ENCODE measurements around the gene GRIK2. TPM values are rescaled to one million over a fixed set of nuclear protein-coding genes. Genes with fewer than 3 reads are reported as not detected.

GRIK2 gene
- polyA plus RNA-seq, 1 donor = 3.1 TPM

DNA sequence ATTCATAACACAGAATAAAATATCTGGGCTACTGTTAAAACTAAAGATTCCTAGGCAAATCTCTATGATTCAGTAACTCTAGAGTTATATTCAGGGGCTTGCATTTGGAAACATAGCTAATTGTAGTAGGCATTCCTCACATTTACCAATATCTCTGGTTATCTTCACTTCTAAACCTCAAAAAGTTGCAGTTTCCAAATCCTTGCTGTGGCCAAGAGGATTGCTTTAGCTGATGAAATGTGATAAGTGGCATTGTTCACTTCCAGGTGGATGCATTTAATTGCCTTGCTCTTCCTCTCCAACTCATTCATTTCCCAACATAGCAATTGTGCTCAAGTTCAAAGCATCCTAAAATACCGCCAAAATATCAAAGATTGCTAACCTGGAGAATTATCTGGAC, 246.6 kb downstream of the GRIK2 start:
- DNase-seq = no peak

- DNase-seq = no peak
These were observed 252.3 kb downstream of the GRIK2 start for GRCh38 chr6:101645770-101646169.

GRCh38 chr6:101650402-101651100, 257.0 kb downstream of the GRIK2 start:
- DNase-seq = no peak

DNA sequence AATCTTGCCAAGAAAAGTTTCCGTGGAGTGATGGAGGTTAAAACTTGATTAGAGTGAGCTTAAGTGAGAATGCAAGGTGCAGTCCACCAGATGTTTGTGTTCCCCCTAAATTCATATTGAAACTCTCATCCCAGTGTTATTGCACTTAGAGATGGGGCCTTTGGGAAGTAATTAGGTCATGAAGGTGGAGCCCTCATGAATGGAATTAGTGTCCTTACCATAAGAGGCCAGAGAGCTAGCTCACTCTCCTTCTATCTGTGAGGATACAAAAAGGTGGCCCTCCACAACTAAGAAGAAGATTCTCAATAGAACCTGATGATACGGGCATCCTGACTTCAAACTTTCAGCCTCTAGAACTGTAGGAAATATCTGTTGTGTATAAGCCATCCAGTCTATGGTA, 258.6 kb downstream of the GRIK2 start:
- no peak for DNase-seq

DNA sequence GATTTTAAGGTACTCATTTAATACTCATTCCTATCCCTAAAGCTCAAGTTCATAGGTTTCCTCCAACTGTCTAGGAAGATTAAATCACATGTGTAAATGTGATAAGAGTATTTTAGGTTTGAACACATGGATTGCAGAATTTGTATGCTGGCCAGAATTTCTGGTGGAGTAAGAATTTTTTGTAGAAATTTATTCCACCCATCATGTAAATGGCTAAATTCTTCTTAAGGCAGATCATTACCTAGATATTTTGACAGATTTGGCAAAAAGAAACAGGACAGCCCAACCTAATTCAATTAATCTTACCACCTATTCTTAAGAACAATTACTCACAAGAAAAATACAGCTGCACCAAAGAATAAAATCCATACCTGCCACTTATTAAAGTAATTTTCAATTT, 261.6 kb downstream of the GRIK2 start:
- DNase-seq = no peak

DNA sequence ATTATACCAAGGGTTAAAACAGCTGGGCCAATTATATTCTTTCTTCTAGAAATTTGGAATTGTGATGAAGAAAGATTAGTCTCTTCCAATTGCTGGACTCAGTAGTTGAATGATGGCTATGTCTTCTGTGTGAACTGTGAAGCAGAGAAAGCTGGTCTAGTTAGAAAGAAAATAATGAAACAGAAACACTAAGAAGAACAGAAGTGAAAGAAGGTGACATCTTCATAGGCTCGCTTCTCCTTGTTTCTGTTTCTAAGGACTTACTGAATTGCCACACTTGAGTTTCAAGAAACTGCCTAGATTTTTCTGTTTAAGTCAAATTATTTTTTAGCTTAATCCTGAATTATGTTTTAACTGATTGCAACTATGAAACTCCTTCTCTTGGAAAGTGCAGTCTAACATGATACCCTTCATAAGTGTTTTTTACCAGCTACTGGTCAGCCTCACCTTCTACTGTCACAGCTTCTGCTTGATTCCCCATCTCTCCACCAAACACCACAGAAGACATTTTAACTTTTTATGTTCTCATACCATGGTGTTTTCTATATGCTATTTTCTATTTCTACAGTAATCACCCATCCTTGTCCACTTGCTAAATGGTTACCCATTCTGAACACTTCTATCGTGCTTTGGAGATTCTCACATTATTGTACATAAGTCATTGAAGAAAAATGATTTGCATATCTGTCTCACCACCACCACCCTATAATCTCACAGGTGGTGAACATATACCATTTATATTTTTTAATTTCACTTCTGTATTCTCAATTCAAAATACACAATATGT, 268.8 kb downstream of the GRIK2 start:
- no peak for DNase-seq

- DNase-seq = no peak
These were observed 269.6 kb downstream of the GRIK2 start for GRCh38 chr6:101663100-101663499.

DNA sequence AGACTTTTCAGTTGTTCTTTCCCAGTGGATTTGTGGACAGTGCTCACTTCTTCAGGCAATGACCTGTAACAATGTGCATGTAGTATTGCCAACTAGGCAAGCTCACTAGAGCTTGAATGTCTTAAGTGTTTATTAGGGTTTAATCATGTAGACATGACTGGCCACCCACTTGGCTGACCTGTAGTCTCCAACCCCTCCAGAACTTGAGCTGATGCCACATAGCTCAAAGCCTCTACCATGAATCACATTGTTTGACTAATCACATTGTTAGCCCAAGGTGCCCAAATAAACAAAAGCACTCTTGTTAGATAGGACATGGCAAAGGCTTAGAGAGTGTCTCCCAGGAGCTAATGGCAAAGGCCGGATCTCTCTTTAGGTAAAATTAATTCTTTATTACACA, 272.7 kb downstream of the GRIK2 start:
- no peak for DNase-seq

DNA sequence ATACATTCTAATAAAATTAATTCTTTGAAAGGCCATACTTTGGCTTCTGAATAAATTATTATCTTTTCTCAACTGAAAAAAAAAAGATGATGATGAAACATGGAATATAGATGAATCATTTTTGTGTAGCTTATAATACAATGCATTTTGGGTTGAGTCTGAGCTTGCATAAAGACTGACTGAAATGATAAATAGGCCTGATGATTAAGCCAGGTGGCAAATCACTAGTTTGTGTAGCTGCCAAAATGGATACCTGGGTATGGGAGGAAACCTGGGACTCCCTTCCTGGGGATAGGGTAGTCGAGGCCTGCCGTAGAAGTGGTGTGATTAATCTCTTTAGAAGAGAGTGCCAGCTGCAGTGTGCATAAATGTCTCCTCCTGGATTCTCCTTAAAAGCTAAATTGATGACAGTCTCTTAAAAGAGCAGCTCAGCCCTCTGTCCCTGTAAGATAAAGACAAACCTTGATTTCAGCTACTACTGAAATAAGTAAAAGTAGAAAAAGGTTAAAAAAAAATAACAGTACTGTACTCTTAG, 275.1 kb downstream of the GRIK2 start:
- DNase-seq = no peak

DNA sequence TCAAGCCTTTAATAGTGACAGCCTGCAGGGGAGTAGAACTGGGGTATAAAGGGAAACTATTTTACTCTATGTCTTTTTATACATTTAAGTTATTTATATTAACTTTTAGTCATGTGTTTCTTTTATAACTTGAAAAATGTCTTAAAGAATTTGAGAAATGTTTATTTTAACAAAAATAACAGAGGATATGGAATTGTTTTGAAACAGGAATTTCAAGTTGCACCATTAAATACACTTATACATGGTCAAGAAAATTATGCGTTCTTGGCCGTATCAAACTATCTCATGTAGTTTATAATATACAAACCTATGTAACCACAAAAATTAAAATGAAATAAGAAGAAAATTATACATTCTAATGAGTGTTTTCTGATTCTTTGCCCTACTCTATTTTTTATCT, 282.7 kb downstream of the GRIK2 start:
- no peak for DNase-seq

GRCh38 chr6:101682937-101683336, 289.4 kb downstream of the GRIK2 start:
- DNase-seq = no peak

GRCh38 chr6:101683884-101684283, 290.4 kb downstream of the GRIK2 start:
- no peak for DNase-seq

- no peak for DNase-seq
These were observed 293.1 kb downstream of the GRIK2 start for GRCh38 chr6:101686653-101687052.

- DNase-seq = no peak
These were observed 295.6 kb downstream of the GRIK2 start for GRCh38 chr6:101689156-101689555.

GRCh38 chr6:101689695-101690094, 296.2 kb downstream of the GRIK2 start:
- DNase-seq = no peak

GRCh38 chr6:101700655-101701054, 307.1 kb downstream of the GRIK2 start:
- no peak for DNase-seq

DNA sequence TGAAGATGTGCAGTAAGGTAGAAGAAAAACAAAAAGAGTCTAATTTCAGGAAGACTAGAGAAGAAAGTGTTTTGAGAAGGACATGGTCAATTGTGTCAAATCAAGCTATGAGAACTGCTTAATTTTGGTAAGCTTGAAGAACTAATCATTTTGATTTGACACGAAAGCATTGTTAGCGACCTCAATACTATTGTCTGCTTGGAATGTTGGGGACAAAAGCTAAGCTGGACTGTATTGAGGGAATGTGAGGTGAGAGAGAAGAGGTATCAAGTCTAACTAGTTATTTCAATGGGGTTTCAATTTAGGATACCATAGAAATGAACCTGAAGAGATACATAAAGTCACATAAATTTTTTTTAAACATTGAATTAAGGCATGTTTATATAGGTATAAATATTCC, 309.8 kb downstream of the GRIK2 start:
- no peak for DNase-seq

DNA sequence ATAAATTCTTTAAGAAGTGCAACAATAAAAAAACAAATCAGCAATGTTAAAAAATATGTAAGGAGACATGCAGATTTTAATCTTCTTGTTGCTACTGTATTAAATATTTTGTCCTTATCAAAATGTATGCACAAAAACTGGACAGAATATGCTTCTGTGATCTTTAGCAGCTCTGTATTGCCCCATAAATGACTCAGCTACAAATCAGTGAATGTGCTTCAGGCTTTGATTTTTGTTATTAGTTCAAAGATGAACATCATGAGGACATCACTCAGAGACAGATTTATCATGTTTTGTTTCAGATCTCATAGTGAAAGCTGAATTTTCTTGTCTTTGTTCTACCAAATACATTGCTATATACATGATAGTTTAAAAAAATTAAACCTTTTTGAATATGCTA, 312.4 kb downstream of the GRIK2 start:
- no peak for DNase-seq

DNA sequence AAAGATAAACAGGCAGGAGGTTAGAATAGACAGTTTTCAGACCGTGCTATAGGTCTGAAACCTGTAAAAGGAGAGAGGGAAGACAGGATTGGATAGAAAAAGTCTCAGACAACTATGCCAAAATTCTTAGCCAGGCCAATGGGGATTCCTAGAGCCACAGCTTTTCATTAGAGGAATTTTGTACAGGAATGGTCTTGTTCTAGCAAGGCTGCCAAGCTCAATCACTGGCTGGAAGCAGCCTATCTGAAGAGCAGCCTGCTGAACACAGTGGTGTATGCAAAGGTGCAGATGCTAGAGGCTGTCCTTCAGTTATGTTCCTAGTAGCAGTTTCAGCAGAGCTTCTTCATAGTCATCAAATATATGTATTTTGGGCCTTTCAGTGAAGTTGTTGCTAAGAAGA, 313.1 kb downstream of the GRIK2 start:
- no peak for DNase-seq

GRCh38 chr6:101711518-101711917, 318.0 kb downstream of the GRIK2 start:
- DNase-seq = no peak

- DNase-seq = no peak
These were observed 322.9 kb downstream of the GRIK2 start for GRCh38 chr6:101716387-101716786.

DNA sequence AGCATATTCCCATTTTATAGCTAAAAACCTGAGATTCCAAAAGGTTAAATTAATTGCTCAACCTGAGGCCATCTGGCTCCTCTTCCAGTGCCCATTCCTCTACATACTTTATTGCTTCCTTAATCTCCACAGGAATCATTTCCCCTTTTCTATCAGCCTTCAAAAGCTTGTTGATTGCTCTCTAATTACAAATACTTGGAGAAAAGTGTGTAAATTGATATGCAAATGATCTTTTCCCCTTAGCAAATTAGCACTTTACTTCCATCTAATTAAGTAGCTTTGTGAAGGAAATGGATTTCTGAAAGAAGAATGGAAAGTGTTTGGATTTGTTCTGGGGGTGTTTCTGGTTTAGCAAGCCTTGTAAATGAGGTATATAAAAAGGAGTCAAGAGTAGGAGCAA, 323.3 kb downstream of the GRIK2 start:
- DNase-seq = no peak

DNA sequence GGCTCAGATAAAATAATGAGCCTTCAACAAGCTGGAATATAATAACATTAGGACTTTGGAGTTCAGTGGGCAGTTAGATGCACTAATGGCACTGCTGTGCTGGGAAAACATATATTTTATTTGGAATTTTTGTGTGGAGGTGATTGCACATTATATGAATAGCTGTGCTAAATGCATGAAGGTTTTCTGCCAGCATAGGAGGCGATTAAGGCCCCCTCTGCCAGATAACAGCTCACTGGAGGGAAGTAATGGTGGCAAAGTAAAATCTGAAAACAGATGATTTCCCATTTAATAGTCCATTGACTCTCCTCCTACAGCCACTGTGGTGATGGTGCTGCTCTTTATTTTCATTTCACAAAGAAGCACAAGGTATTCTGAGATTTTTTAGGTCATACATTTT, 326.0 kb downstream of the GRIK2 start:
- DNase-seq = no peak

DNA sequence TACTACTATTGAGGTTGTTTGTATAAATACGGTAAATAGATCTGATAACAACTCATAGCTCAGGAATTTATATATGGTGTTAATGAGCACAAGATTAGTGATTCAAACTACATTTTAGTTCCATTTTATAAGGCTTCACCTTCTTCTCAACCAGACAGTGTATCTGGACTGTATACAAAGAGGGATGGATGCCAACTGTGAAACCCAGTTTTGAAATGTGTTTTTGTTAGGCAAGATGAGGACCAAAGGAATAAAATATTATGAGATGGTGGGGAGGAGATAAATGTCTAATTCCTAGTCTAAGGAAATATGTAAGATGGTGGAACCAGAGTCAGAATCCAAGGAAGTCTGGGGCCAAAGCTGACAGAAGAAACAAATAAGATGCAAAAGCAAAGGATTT, 329.0 kb downstream of the GRIK2 start:
- no peak for DNase-seq

Measured in hindlimb muscle (tissue), 1 donor.